ENCODE results near the gene SEPTIN2.

SEPTIN2 gene

GRCh38 chr2:241399941-241400922 is 84.5 kb downstream of the SEPTIN2 start:
- POLR2A ChIA-PET, result no interaction called here
- TF ChIP-seq CTCF (IDR thresholded peaks at IDR 0.05; ENCODE audit: control extremely low read depth, extremely low read depth, low read depth, missing control alignments), result no peak
- no peak for DNase-seq (ENCODE audit: extremely low spot score)
- CTCF ChIA-PET, result interaction anchor here (1.0 to 1.9 kb wide), 3 partner anchors 7 to 51 kb away, joined by 3 to 7 read pairs (median 3); no protein-coding TSS in a partner anchor
